ENCODE results near the gene SYP.
"Not testable (repeated sequence)": the region's sequence is repeated elsewhere in the genome, so short reads cannot be mapped to it uniquely, and the experiment has no call there.

The SYP gene

GRCh38 chrX:49172280-49172780 lies 27.7 kb downstream of the SYP start:
- in situ Hi-C loops (cut with HindIII; ENCODE audit: low sequenced_read_pairs), result no loop called here

GRCh38 chrX:49171752-49172279 lies 28.2 kb downstream of the SYP start, which contains the start of gene PLP2:
TSS of gene PLP2 (plus strand) at chrX:49171898. CDS start at chrX:49172001, 103 bp downstream.
- in situ Hi-C loops (cut with HindIII; ENCODE audit: low sequenced_read_pairs), result no loop called here

- in situ Hi-C loops (cut with HindIII; ENCODE audit: low sequenced_read_pairs), result no loop called here
These were observed 32.3 kb downstream of the SYP start for GRCh38 chrX:49167740-49168108.

- in situ Hi-C loops (cut with HindIII; ENCODE audit: low sequenced_read_pairs), result no loop called here
These were observed 32.9 kb downstream of the SYP start for GRCh38 chrX:49166914-49167739.

GRCh38 chrX:49165901-49166881 lies 33.8 kb downstream of the SYP start:
- in situ Hi-C loops (cut with HindIII; ENCODE audit: low sequenced_read_pairs), result no loop called here

- in situ Hi-C loops (cut with HindIII; ENCODE audit: low sequenced_read_pairs), result no loop called here
These were observed 35.2 kb downstream of the SYP start for GRCh38 chrX:49164589-49165360.

- in situ Hi-C loops (cut with HindIII; ENCODE audit: low sequenced_read_pairs), result no loop called here
These were observed 36.2 kb downstream of the SYP start for GRCh38 chrX:49163555-49164419.

- in situ Hi-C loops (cut with HindIII; ENCODE audit: low sequenced_read_pairs), result no loop called here
These were observed 37.4 kb downstream of the SYP start, which contains the start of gene MAGIX for GRCh38 chrX:49162620-49163019. TSS of gene MAGIX (plus strand) at chrX:49162758. CDS start at chrX:49162890, 132 bp downstream.

- in situ Hi-C loops (cut with HindIII; ENCODE audit: low sequenced_read_pairs), result no loop called here
These were observed 38.4 kb downstream of the SYP start for GRCh38 chrX:49161632-49162031.

GRCh38 chrX:49160908-49161307 lies 39.1 kb downstream of the SYP start:
- in situ Hi-C loops (cut with HindIII; ENCODE audit: low sequenced_read_pairs), result no loop called here

- in situ Hi-C loops (cut with HindIII; ENCODE audit: low sequenced_read_pairs), result loop anchor here (10.0 kb wide), 1 partner anchor 98 kb away; no protein-coding TSS in a partner anchor
These were observed 42.8 kb downstream of the SYP start for GRCh38 chrX:49157194-49157593.

- in situ Hi-C loops (cut with HindIII; ENCODE audit: low sequenced_read_pairs), result loop anchor here (10.0 kb wide), 1 partner anchor 99 kb away; no protein-coding TSS in a partner anchor
These were observed 43.8 kb downstream of the SYP start for GRCh38 chrX:49155900-49156837.

GRCh38 chrX:49155243-49155899 lies 44.6 kb downstream of the SYP start:
- in situ Hi-C loops (cut with HindIII; ENCODE audit: low sequenced_read_pairs), result loop anchor here (10.0 kb wide), 1 partner anchor 99 kb away; no protein-coding TSS in a partner anchor

- in situ Hi-C loops (cut with HindIII; ENCODE audit: low sequenced_read_pairs), result loop anchor here (10.0 kb wide), 1 partner anchor 101 kb away; no protein-coding TSS in a partner anchor
These were observed 46.5 kb downstream of the SYP start for GRCh38 chrX:49153467-49153866.

GRCh38 chrX:49149291-49149690 lies 50.7 kb downstream of the SYP start:
- in situ Hi-C loops (cut with HindIII; ENCODE audit: low sequenced_read_pairs), result not testable (repeated sequence)

GRCh38 chrX:49148390-49149100 lies 51.4 kb downstream of the SYP start:
- in situ Hi-C loops (cut with HindIII; ENCODE audit: low sequenced_read_pairs), result not testable (repeated sequence)

GRCh38 chrX:49147936-49148335 lies 52.1 kb downstream of the SYP start:
- in situ Hi-C loops (cut with HindIII; ENCODE audit: low sequenced_read_pairs), result no loop called here

All from endothelial cell of hepatic sinusoid (primary cell).